ENCODE measurements around the gene RNF208. TPM values are rescaled to one million over a fixed set of nuclear protein-coding genes. Genes with fewer than 3 reads are reported as not detected.
A peak's percentile ranks its signal among the peaks of the same experiment; 100 is the strongest.
"Not testable (repeated sequence)": the region's sequence is repeated elsewhere in the genome, so short reads cannot be mapped to it uniquely, and the experiment has no call there.

The RNF208 gene, protein sequence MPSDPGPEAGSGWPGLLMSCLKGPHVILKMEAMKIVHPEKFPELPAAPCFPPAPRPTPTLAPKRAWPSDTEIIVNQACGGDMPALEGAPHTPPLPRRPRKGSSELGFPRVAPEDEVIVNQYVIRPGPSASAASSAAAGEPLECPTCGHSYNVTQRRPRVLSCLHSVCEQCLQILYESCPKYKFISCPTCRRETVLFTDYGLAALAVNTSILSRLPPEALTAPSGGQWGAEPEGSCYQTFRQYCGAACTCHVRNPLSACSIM
- total RNA-seq: not detected

DNA sequence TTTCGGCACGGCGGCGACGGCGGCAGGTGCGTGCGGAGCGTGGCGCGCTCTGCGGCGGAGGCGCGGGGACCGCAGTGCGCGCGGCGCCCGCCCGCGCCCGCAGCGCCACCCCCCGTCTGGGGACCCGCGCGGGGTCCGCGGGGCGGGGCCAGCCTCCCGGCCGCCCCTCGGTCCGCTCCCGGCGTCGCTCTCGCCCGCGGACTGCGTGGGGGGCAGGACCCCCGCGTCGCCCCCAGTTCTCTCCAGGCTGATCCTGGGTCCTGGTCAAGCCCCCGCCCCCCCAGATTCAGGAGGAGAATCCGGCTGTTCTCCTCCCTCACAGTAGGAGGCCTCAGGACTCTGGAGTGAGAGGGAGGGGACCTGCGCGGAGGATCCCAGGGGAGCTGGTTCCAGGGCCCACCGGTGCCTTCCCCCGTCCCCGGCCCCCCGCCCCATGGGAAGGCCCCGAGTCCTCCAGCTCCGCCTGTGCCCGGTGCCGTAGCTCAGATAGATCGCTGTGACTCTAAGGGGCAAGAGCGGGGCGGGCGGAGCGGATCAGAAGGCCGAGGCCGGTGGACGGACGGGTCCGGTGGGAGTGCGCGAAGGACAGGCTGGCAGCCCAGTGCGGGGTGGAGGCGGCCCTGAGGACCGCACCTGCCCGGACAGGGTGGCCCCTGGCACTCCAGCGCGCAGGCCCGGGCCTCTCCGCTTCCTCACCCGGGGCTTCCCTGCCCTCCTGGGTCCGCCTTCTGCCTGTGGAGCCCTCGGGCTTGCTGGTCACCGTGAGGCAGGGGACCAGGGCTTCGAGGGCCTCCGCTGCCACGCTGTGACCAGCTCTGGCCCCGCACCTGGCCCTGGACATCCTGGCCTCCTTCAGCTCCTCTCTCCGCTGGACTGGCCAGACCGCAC is at the start of gene RNF208:
Gene RNF208, minus strand, starts transcription at position 51 of the 888 bp plus-strand sequence. CDS start 1,028 bp downstream, outside the sequence.
- DNase-seq: no peak

DNA sequence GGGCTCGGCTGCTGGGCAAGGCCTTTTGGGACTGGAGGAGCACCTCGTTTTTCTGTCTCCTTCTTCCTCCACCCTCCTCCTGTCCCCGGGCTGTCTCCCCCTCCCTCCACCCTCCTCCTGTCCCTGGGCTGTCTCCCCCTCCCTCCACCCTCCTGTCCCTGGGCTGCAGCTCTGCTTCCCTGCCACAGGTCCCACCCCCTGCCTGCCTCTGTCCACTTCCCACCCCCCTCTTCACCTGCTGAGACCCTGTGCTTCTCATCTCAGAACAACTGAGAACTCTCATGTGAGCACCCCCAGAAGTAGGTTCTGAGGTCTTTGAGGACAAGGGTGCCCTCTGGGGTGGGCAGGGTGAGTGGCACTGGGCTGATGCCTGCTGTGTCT is 49.6 kb upstream of the RNF208 start:
- no peak for DNase-seq

DNA sequence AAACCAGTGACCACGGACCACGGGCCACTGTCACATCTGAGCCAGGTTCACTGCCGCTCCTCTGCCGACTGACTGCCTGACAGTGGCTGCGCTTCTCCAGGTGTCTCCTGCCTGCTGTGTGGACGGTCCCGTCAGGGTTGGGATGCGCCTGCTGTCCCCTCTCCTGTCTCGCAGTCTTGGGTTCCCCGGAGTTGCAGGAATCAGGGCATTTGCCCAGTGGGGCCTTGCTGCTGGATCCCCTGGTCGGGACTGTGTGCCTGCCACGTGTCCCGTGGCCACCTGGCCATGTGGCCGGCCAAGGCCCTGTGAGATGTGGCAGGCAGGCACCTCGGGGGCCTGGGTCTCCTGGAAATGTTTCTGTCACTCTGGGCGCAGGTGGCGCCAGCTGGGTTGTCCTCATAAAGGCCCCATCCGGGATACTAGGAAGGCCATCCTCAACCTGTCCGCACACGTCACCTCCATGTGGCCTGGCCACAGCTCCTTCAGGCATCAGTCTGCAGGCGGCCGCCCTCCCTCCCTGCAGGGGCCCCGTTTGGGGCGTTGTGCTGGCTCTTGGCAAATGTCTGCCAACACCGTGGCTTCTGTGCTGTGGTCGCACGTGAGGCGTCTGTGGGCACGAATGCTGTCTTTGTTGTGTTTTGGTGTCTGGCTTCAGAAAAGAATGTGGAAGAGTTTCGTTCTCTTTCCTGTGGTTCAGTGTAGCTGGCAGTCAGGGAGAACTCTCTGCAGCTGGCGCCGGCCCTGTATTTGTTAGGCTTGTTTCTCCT is 49.1 kb upstream of the RNF208 start:
- DNase-seq: no peak

DNA sequence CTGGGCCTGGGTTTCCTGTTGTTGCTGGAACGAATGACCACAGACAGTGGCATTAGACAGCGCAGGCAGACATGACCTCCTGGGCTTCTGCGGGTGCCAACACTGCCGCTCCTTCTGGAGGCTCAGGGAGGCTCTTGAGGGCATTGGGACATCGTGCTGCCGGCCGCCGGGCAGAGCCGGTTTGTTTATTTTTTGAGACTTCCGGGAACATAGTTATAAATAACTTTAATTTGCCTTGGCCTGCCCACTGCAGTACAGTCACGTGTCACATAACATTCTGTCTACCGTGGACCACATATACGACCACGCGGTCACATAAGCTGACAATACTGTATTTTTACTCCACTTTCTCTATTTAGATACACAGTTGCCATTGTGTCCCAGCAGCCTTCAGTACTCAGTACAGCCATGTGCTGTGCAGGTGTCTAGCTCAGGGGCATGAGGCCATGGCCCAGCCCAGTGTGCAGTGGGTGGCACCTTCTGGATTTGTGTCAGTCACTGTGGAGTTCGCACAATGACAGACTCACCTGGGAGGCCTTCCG is 47.3 kb upstream of the RNF208 start:
- DNase-seq: no peak

DNA sequence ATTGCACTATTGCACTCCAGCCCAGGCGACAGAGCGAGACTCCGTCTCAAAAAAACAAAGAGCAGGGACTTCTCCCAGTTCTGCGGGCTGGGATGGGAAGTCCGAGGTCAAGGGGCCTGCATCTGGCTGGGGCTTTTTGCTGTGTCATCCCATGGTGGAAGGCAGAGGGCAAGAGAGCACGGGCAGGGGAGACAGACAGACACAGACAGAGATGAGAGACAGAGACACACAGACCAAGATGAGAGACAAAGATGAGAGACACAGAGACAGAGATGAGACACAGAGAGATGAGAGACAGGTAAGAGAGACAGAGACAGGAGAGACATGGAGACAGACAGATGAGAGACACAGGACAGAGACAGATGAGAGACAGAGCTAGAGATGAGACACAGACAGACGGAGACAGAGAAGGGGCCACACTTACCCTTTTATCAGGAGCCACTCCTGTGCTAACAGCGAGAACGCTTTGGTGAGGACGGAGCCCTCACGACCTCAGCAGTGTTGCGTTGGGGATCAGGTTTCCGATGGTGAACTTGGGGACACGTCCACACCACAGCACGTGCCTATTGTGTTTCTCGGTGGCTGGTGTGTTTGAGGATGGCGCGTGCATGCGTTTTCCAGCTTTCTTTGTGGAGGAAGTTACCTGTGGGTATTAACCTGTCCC is 46.6 kb upstream of the RNF208 start:
- no peak for DNase-seq

DNA sequence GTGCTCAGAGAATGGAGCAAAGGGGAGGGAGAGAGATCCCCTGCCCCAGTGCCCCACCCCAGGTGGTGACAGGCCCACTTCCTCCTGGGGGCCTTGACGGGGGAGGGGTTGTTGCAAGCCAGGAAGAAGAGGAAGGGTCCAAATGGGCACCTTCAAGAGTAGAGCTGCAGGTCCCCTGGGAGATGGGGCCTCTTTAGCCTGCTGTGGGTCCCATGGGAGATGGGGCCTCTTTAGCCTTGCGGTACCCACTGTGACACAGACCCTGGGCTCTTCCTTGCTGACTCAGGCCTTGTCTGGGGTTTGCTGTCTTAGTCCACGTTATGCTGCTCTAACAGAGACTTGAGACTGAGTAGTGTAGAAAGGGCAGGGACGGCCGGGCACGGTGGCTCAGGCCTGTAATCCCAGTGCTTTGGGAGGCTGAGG is 45.9 kb upstream of the RNF208 start:
- DNase-seq: no peak

DNA sequence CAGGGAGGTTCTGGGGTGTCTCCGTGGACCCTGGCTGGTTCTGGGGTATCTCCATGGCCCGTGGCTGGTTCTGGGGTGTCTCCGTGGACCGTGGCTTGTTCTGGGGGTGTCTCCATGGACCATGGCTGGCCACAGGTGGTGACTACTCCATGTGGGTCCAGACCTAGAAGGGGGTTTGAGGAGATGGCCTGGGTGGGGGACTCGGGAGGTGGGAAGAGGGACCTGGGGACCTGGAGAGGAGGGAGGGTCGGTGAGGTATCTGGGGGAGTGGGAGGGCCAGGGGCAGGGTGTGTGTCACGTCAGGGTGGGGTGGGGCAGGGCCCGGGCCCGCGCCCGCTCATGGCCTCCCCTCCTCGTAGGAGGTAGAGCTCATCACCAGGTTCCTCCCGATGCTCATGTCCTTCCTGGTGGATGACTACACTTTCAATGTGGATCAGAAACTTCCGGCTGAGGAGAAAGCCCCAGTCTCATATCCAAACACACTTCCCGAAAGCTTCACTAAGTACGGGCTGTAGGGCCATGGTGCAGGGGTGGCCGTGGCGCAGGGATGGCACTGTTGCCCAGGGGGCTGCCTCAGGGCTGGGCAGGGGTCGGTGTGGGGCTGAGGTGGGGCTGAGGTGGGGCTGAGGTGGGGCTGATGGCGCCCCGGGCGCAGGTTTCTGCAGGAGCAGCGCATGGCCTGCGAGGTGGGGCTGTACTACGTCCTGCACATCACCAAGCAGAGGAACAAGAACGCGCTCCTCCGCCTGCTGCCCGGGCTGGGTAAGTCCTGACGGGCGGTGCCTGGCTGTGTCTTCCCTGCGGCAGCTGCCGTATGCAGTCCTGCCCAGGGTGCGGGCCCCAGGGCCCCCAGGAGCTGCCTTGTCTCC is 44.8 kb upstream of the RNF208 start:
- no peak for DNase-seq

DNA sequence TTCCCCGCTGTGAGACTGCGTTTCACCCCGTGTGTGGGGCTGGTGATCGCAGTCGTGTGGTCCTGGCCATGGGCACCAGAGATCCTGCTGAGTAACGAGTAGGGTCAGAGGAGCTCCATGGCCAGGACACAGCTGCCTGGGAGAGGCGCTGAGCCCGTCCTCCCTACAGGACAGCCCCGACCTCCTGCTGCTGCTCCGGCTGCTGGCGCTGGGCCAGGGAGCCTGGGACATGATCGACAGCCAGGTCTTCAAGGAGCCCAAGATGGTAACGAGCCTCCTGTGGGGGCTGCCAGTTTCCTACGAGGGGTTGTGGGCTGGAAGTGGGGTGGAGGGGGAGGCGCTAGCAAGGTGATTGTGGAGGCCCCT is 44.1 kb upstream of the RNF208 start:
- no peak for DNase-seq

DNA sequence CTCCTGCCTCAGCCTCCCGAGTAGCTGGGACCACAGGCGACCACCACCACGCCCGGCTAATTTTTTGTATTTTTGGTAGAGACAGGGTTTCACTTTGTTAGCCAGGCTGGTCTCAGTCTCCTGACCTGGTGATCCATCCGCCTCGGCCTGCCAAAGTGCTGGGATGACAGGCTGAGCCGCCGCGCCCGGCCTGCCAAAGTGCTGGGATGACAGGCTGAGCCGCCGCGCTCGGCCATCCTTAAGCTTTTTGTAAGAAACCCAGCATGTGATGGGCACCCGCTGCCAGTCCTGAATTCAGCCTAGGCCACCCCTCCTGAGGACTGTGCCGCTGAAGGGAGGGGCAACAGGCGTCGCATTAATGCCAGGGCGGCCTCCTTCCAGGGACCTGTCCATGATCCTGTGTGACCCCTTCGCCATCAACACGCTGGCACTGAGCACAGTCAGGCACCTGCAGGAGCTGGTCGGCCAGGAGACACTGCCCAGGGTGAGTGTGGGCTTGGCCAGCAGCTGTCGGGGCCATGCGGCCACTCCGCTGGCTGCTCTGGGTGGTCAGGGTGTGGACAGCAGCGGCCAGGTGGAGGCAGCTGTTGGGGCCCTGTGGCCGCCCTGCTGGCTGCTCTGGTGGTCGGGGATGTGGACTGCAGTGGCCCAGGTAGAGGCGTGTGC is 43.6 kb upstream of the RNF208 start:
- no peak for DNase-seq

DNA sequence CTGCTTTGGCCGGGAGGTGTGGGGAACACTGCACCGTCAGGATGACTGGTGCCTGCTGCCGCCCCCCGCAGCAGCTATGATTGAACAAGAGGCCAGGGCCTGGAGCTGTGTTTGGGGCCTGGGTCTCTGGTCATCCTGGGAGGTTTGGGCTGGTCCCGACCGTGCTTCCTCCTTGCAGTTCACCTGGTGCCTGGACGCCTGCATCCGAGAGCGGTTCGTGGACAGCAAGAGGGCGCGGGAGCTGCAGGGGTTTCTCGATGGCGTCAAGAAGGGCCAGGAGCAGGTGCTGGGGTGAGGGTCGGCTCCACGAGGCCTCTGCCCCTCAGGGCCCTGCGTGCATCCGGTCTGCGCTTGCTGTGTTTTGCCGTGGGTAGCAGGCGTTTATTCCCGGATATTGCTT is 42.0 kb upstream of the RNF208 start:
- no peak for DNase-seq

DNA sequence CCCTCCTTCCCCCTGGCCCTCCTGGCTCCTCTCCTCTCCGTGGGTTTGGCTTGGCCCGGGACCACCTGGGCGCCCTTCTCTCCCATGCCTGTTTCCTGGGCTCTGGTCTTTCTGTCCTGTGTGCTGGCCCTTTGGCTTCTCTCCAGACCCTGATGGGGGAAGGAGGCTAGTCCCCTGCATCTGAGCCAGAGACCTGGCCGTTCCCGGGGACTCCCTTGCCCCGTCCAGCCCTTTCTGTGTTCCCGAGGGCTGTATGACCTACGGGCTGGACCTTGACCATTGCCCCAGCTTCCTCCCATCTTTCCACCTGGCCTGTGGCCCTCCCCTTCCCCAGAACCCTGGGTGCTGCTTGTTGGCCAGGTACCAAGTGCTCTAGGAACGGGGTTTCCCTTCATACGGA is 41.5 kb upstream of the RNF208 start:
- no peak for DNase-seq

DNA sequence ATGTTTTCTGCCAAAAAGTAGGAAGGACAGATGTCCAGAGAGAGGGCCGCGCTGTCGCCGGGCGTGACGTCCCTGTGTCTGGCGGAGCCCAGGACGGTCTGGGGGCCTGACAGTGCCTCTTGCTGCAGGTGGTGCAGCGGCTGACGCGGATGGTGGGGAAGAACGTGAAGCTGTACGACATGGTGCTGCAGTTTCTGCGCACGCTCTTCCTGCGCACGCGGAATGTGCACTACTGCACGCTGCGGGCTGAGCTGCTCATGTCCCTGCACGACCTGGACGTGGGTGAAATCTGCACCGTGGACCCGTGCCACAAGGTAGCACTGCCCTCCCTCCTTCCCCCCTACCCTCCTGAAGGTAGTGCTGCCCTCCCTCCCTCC is 40.9 kb upstream of the RNF208 start:
- no peak for DNase-seq

DNA sequence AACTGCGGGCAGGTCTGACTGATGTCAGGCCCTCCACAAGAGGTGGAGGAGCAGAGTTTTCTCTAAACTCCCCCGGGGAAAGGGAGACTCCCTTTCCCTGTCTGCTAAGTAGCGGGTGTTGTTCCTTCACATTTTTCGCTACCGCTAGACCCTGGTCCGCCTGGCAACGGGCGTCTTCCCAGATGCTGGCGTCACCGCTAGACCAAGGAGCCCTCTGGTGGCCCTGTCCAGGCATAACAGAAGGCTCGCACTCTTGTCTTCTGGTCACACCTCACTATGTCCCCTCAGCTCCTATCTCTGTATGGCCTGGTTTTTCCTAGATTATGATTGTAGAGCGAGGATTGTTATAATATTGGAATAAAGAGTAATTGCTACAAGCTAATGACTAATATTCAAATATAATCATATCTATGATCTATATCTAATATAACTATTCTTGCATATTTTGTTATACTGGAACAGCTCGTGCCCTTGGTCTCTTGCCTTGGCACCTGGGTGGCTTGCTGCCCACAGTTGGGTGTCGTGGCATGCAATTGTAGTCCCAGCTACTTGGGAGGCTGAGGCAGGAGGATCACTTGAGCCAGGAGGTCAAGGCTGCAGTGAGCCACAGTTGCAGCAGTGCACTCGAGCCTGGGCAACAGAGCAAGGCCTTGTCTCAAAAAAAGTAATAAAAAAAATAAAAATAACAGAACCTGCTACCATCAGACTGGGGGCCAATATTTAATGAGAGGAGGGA is 40.3 kb upstream of the RNF208 start:
- DNase-seq: not testable (repeated sequence)

DNA sequence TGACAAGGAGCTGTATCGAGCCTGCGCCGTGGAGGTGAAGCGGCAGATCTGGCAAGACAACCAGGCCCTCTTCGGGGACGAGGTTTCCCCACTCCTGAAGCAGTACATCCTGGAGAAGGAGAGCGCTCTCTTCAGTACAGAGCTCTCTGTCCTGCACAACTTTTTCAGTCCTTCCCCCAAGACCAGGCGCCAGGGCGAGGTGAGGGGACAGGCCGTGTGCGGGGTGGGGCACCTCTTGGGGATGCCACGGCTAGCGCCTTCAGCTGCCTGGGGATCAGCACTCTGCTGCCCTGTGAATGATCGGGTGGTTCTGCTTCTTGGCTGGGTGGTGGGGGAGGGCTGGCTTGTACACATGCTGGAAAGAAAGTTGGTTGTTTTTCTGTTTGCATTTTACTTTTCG is 34.8 kb upstream of the RNF208 start:
- DNase-seq: no peak

DNA sequence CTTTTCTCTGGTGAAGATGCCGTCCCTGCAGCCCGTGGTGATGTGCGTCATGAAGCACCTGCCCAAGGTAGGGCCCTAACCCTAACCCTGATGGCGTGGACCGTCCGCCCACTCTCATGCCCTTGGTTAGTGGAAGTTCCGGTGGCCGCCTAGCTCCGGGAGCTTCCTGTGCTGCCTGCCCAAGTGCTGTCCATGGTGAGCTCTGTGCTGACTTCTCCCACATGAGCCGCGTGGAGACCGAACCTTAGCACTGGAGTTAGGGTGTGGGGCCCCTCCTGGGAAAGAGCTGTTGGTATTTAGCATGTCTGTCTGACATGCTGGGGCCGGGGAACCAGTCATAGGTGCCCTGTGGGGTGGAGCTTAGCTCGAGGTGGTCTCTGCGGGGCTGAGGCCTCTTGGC is 34.3 kb upstream of the RNF208 start:
- no peak for DNase-seq

DNA sequence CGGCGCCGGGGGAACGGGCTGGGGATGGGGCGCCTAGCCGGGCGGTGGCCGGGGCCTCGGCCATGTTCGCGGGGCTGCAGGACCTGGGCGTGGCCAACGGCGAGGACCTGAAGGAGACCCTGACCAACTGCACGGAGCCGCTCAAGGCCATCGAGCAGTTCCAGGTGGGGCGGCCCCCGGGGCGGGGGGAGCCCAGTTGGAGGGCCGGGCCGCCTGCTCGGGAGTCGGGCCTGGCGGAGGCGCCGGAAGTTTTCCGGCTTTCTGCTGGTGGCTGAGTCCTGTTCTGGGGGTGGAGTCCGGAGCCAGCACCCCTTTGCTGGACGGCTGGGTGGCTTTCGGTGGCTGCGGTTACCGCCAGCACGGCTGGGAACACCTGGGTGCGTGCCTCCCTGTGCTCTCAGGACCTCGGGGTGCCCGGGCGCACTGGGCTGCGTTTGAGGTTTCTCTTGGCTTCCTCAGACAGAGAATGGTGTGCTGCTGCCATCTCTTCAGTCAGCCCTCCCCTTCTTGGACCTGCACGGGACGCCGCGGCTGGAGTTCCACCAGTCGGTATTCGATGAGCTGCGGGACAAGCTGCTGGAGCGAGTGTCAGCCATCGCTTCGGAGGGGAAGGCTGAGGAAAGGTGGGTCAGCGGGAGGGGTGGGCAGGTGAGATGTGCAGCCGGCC is 33.5 kb upstream of the RNF208 start:
- DNase-seq: no peak

DNA sequence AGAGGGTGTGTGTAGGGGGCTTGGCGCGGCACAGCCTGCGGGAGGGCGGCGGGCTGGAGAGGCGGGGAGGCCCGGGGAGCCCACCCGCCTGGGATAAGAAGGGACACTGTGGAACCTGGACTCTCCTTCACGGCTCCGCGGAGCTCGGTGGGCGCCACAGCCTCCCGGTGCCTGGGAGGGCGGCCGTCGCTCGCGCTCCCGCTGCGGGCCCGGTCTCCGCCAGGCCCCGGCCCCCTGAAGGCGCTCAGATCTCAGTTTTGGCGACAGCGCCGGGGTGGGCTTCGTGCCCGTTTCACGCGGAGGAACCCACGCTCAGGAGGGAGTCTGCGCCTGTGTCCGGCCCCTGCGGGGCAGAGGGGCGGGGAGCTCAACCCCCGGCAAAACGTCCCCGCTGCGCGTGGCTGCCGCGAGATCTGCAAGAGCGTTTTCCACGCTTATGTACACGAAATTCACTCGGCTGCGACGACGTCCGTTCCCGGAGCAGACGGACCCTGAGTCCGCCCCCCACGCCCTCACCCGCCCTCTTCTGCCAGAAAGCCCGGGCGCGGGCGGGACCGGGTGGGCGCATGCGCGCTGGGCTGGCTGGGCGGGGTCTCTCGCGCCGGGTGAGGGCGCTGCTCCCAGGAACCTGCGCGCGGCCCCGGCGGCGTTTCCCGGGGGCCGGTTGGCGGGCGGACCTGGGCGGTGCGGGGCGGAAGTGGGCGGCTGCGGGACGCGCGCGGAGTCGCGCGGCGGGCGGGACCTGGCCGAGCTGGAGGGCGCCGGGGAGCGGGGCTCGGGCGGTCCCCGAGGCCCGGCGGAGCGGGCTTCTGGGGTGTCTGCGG is 32.8 kb upstream of the RNF208 start, which contains the start of gene NELFB:
Gene NELFB, plus strand, starts transcription at position 704 of the 824 bp plus-strand sequence.
- peak; percentile 95 for DNase-seq

DNA sequence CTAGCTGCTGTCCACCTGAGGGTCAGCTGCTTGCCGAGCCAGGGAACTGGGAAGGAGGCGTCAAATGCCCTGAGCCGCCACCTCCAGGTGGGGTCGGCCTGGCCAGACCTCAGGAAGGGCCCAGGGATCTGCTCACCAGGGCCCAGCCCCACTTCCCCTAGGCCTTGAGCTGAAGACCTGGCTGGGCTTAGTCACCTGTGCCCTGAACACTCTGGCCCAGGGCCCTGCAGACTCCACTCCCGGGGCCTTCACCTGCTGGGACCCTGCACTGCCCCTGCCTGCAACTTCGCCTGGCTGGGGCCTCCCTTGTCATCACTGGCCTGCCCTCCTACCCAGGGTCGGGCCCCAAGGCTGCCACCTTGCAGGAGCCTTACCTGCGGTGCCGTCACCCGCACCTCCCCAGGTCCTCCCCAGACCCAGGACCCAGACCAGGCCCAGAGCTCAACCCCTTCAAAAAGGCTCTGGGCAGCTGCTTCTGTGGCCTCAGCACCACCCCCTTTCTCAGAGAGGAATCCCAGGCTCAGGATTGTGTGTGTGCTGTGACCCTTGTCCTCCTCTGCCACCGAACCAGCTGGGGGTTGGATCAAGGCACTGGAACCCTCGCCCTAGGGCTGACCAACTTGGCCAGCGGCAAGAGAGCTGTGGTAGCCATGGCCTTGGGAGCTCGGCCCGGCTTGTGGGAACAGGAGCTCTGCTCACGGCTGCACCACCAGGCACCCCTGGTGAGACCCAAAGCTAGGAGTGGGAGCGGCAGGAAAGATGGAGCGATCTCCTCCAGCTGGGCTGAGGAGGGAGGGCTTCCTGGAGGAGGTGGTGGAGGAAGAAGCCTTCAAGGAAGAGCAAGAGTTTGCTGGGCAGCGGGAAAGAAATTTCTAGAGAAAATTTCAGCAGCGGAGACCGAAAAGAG is 31.9 kb upstream of the RNF208 start:
- DNase-seq: no peak

Measured in effector CD4-positive, alpha-beta T cell (primary cell).